ENCODE measurements around the gene FAM168A.

Gene FAM168A

GRCh38 chr11:73402834-73403185, 195.1 kb downstream of the FAM168A start:
- DNase-seq (ENCODE audit: low read depth), result peak; percentile 28
- H3K4me3 ChIP-seq (ENCODE audit: low read length), result no peak overlapping the region
- TF ChIP-seq CTCF (IDR thresholded peaks at IDR 0.05; ENCODE audit: insufficient read depth, low read depth, low read length, missing control alignments), result peak; percentile 29

- TF ChIP-seq CTCF (IDR thresholded peaks at IDR 0.05; ENCODE audit: insufficient read depth, low read depth, low read length, missing control alignments), result no peak
- no peak overlapping the region for H3K4me3 ChIP-seq (ENCODE audit: low read length)
- DNase-seq (ENCODE audit: low read depth), result no peak
These were observed 195.7 kb downstream of the FAM168A start for GRCh38 chr11:73401924-73402833.

- no peak overlapping the region for H3K4me3 ChIP-seq (ENCODE audit: low read length)
- no peak for DNase-seq (ENCODE audit: low read depth)
- no peak for TF ChIP-seq CTCF (IDR thresholded peaks at IDR 0.05; ENCODE audit: insufficient read depth, low read depth, low read length, missing control alignments)
These were observed 196.5 kb downstream of the FAM168A start for GRCh38 chr11:73401217-73401923.

GRCh38 chr11:73400293-73400692, 197.6 kb downstream of the FAM168A start:
- TF ChIP-seq CTCF (IDR thresholded peaks at IDR 0.05; ENCODE audit: insufficient read depth, low read depth, low read length, missing control alignments), result no peak
- H3K4me3 ChIP-seq (ENCODE audit: low read length), result no peak overlapping the region
- DNase-seq (ENCODE audit: low read depth), result no peak

GRCh38 chr11:73399636-73400035, 198.3 kb downstream of the FAM168A start:
- no peak for TF ChIP-seq CTCF (IDR thresholded peaks at IDR 0.05; ENCODE audit: insufficient read depth, low read depth, low read length, missing control alignments)
- DNase-seq (ENCODE audit: low read depth), result no peak
- H3K4me3 ChIP-seq (ENCODE audit: low read length), result no peak overlapping the region

- H3K4me3 ChIP-seq (ENCODE audit: low read length), result no peak overlapping the region
- no peak for DNase-seq (ENCODE audit: low read depth)
- no peak for TF ChIP-seq CTCF (IDR thresholded peaks at IDR 0.05; ENCODE audit: insufficient read depth, low read depth, low read length, missing control alignments)
These were observed 198.7 kb downstream of the FAM168A start for GRCh38 chr11:73399159-73399590.

All from epithelial cell of esophagus (primary cell).